ENCODE measurements around the gene MMD. TPM values are rescaled to one million over a fixed set of nuclear protein-coding genes. Genes with fewer than 3 reads are reported as not detected.
"Not testable (repeated sequence)": the region's sequence is repeated elsewhere in the genome, so short reads cannot be mapped to it uniquely, and the experiment has no call there.

MMD gene
- total RNA-seq, 1 experiment from 2014 or later = 6.8 TPM

DNA sequence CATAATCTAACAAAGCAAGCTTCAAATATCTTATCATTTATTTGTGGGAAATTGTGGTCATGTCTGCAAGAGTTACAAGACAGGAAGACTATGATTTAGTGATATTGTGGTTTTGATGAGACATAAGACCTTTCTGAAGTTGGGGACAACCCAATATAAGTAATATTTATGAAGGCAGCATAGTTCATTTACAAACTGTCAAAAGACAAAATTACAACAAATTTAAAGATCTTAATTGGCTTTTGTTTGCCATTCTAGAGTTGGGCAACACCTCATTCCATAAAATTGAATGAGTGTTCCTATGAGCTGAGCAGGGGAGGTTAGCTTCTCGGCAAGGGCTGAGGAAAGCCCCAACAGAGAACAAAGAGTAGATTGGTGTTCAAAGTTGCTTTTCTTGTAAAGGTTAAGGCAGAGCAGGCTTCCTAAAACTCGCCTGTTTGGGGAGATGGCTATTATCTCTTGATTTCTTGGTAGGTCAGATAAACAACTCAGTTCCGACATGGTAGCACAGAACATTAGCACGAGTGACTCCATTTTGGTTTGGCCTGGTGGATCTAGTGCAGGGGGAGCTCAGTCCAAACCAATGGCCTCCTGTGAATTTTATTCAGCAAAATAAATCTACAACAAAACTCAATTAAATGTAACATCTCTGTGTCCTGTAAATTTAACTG, 10.9 kb upstream of the MMD start:
- DNase-seq = no peak
- no peaks in the 10 kb centered on the region for H3K9me3 ChIP-seq
- H3K27me3 ChIP-seq = no peaks in the 10 kb centered on the region
- no peaks in the 10 kb centered on the region for H3K36me3 ChIP-seq
- H3K4me3 ChIP-seq = no peak overlapping the region

DNA sequence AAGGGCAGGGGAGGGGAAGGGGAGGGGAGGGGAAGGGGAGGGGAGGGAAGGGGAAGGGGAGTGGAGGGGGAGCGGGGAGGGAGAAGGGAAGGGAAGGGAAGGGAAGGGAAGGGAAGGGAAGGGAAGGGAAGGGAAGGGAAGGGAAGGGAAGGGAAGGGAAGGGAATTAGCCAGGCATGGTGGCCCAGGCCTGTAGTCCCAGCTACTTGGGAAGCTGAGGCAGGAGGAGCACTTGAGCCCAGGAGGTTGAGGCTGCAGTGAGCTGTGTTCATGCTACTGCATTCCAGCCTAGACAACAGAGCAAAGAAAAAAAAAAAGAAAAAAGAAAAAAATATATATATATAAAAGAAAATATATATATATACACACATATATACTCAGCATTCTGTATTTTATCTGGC, 10.3 kb upstream of the MMD start:
- DNase-seq, H3K36me3 ChIP-seq, H3K27me3 ChIP-seq, H3K9me3 ChIP-seq, H3K4me3 ChIP-seq: not testable (repeated sequence)

- Histone ChIP-seq H3K4me3 (no peak overlapping the region), H3K36me3 (no peaks in the 10 kb centered on the region), H3K27me3 (peaks cover 1% of the 10 kb centered on the region; the same call in 1 of the 2 replicates), H3K9me3 (no peaks in the 10 kb centered on the region)
- no peak for DNase-seq
Observed at GRCh38 chr17:55430541-55431288, 9.1 kb upstream of the MMD start.

- no peaks in the 10 kb centered on the region for H3K36me3 ChIP-seq
- peaks cover 22% of the 10 kb centered on the region for H3K27me3 ChIP-seq
- no peak overlapping the region for H3K4me3 ChIP-seq
- no peaks in the 10 kb centered on the region for H3K9me3 ChIP-seq
- no peak for DNase-seq
Observed at GRCh38 chr17:55427587-55427882, 5.9 kb upstream of the MMD start.

DNA sequence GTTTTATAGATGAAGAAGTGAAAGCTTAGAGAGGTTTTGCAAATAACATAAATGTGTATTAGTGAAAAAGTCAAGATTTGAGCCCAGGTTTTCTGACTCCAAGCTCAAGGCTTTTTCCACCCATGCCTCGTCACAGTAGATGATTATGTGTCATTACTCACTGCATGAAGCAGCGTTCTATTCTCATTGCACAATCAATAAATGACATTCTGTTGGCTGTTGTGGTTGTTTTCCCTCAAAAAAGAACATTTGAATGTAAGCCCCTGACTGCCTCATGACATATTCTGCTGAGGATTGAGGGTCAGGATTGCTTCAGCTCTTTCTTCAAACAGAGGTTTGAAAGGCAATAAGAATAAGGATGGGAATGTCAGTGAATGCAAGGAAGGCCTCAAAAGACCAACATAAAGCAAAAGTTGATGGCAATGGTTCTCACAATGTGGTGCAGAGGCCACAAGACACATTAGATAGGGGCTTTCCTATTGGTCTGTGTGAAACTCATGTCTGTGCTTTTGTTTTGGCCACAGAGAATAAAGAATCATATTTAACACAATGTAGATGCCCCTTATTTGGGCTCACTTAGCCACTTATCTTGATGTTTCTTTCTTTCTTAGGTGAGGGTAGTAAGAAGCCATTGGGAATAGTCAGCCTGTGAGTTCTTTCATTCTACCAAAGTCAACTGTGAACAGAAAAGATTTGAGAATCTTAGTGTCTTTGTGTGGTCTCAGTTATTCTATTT, 5.4 kb upstream of the MMD start:
- Histone ChIP-seq H3K4me3 (no peak overlapping the region), H3K27me3 (peaks cover 22% of the 10 kb centered on the region)

DNA sequence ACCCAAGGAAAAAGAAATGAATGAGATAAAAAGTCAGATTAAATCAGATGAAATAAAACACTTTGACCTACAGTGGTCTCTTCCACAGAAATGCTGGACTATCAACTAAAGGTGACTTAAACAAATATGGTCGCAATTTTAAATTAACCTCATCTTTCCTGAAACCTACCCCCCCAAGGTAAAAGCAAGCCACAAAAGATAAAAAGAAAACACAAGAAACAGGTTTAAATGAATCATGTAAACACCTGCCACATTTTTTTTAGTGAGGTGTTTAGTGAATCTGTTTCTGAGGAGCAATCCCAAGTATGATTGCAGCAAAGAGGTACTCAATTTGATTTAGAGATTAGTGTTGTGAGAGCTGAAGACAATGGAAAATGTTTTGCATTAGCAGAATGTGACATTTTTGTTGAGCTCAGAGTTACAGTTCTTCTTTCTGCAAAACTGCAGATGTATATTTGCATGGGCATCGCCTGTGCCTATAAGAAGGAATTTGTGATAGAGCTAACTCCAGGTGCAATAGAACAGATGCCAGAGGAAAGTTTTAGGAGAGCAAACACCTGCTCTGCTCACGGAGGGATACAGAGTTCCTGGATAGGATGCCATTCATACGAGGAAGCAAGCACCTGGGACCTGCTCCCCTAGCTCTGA, 3.4 kb upstream of the MMD start:
- H3K27me3 ChIP-seq = peaks cover 22% of the 10 kb centered on the region
- H3K9me3 ChIP-seq = no peaks in the 10 kb centered on the region
- H3K36me3 ChIP-seq = no peaks in the 10 kb centered on the region
- DNase-seq = no peak
- H3K4me3 ChIP-seq = no peak overlapping the region

More for the DNA sequence above, 5.4 kb upstream of the MMD start:
- DNase-seq = no peak
- H3K36me3 ChIP-seq = no peaks in the 10 kb centered on the region
- H3K9me3 ChIP-seq = no peaks in the 10 kb centered on the region

GRCh38 chr17:55423535-55423934, 1.9 kb upstream of the MMD start:
- DNase-seq = no peak

DNA sequence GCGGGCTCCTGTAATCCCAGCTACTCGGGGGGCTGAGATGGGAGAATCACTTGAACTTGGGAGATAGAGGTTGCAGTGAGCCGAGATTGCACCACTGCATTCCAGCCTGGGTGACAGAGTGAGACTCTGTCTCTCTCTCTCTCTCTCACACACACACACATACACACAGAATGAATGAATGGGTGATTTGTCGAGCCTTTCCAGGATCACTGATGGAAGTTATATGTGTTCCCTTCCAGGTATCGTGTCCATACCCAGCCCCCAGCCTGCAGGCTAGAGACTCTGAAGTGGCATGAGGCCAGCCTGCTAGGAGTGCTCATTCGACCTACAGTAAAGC, 1.2 kb upstream of the MMD start:
- H3K4me3 ChIP-seq, H3K36me3 ChIP-seq, DNase-seq, H3K9me3 ChIP-seq: not testable (repeated sequence)
- H3K27me3 ChIP-seq = peaks cover 22% of the 10 kb centered on the region

More at GRCh38 chr17:55423535-55423934, 1.9 kb upstream of the MMD start:
- no peaks in the 10 kb centered on the region for H3K36me3 ChIP-seq
- H3K9me3 ChIP-seq = no peaks in the 10 kb centered on the region
- H3K4me3 ChIP-seq = no peak overlapping the region
- H3K27me3 ChIP-seq = peaks cover 22% of the 10 kb centered on the region

DNA sequence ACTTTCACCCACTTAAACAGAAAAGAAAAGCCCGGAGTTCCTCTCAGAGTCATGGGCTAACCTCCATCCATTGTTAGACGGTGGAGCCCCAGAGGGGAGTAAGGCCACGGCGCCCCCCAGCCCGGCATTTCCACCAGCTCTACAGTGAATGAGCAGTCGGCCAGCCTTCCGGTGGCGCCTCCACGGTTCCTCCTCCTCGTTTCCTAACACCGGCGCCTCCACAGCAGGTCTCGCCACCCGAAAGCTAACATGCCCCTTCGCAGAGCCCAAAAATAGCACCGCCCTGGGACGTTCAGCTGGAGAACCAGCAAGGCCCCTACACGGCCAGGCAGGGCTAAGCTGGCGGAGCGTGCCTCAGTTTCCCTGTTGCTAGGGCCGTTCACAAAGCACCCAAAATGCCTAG, 858 bp downstream of the MMD start:
- H3K9me3 ChIP-seq = no peaks in the 10 kb centered on the region
- DNase-seq = peak; percentile 18
- H3K4me3 ChIP-seq = peak overlapping the region; percentile 82
- no peaks in the 10 kb centered on the region for H3K36me3 ChIP-seq
- peaks cover 21% of the 10 kb centered on the region for H3K27me3 ChIP-seq

GRCh38 chr17:55420067-55420775, 1.4 kb downstream of the MMD start:
- no peak for DNase-seq
- Histone ChIP-seq H3K36me3 (no peaks in the 10 kb centered on the region), H3K9me3 (no peaks in the 10 kb centered on the region), H3K4me3 (peak overlapping the region; percentile 82), H3K27me3 (peaks cover 17% of the 10 kb centered on the region)

- Histone ChIP-seq H3K27me3 (peaks cover 5% of the 10 kb centered on the region), H3K4me3 (no peak overlapping the region), H3K9me3 (no peaks in the 10 kb centered on the region), H3K36me3 (no peaks in the 10 kb centered on the region)
- no peak for DNase-seq
Observed at GRCh38 chr17:55418369-55419268, 3.0 kb downstream of the MMD start.

- Histone ChIP-seq H3K4me3 (no peak overlapping the region), H3K27me3 (no peaks in the 10 kb centered on the region; the same call in 1 of the 2 replicates), H3K36me3 (no peaks in the 10 kb centered on the region)
Observed at GRCh38 chr17:55417411-55418268, 4.0 kb downstream of the MMD start.

DNA sequence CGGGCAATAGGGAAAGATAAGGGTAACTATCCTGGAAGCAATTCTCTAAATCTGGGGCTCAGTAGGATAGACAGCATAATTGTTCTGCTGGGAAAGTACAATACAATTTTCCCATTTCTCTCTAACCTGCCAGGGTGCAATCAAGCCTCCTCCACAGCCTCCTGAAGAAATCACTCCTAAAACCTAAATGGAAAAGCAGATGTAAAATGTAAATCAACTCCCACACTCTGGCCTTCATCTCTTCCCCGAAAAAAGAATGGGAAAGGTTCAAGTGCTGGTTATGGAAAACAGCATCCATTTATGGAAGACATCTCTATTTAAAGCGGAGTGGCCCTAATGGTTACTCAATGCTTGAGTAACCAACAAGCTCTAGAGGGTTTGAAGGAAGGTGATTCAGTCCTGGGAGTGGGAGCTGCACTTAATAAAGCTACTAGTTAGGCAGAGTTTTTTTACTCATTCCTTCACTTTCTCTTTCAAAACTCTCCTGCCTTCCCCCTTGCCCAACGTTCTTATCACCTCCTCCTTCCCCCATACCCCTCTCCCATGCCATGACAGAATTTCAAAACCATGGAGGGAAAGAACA, 5.1 kb downstream of the MMD start:
- no peak overlapping the region for H3K4me3 ChIP-seq
- DNase-seq = no peak
- H3K27me3 ChIP-seq = no peaks in the 10 kb centered on the region

More at GRCh38 chr17:55417411-55418268, 4.0 kb downstream of the MMD start:
- H3K9me3 ChIP-seq = no peaks in the 10 kb centered on the region
- DNase-seq = no peak

GRCh38 chr17:55416000-55416399, 5.6 kb downstream of the MMD start:
- Histone ChIP-seq H3K9me3 (no peaks in the 10 kb centered on the region), H3K4me3 (no peak overlapping the region), H3K27me3 (no peaks in the 10 kb centered on the region), H3K36me3 (no peaks in the 10 kb centered on the region; the same call in 1 of the 2 replicates)
- DNase-seq = no peak

More for the DNA sequence above, 5.1 kb downstream of the MMD start:
- Histone ChIP-seq H3K9me3 (no peaks in the 10 kb centered on the region), H3K36me3 (no peaks in the 10 kb centered on the region)

DNA sequence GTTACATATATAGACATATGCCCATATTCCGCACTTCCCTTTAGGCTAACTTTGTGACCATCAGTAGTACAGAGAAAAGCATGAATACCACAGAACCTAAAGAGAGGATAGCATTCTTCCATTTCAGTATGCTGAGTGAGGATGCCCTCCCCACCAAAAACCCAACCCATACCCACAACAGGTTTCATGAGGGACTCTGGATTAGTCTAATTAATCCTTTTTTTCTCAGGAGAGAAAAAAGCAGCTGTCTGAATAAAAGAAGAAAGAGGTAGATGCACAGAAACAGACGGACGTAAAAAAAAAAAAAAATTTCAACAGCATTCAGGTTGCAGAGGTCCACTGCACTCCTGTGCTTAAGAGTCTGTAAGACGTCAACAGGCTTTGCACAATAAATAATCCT, 6.7 kb downstream of the MMD start:
- H3K4me3 ChIP-seq = no peak overlapping the region
- no peaks in the 10 kb centered on the region for H3K9me3 ChIP-seq
- peaks cover 6% of the 10 kb centered on the region for H3K36me3 ChIP-seq
- no peak for DNase-seq
- H3K27me3 ChIP-seq = no peaks in the 10 kb centered on the region
